Measurements from ENCODE around the gene MYL9.

Gene MYL9

GRCh38 chr20:36582821-36583220, 41.5 kb downstream of the MYL9 start:
- TF ChIP-seq CTCF (IDR thresholded peaks at IDR 0.05; ENCODE audit: low read depth, low read length), result no peak
- Histone ChIP-seq H3K9me3 (ENCODE audit: severe bottlenecking) (no peaks in the 10 kb centered on the region), H3K4me3 (ENCODE audit: low read depth, low read length) (no peak overlapping the region), H3K36me3 (peaks cover 53% of the 10 kb centered on the region), H3K27ac (no peak overlapping the region), H3K27me3 (ENCODE audit: insufficient read depth, low read depth, severe bottlenecking) (no peaks in the 10 kb centered on the region)
- DNase-seq, result no peak

GRCh38 chr20:36584018-36584481, 42.7 kb downstream of the MYL9 start:
- H3K9me3 ChIP-seq (ENCODE audit: severe bottlenecking), result no peaks in the 10 kb centered on the region
- H3K36me3 ChIP-seq, result peaks cover 49% of the 10 kb centered on the region
- no peak overlapping the region for H3K27ac ChIP-seq
- TF ChIP-seq CTCF (IDR thresholded peaks at IDR 0.05; ENCODE audit: low read depth, low read length), result no peak
- no peak for DNase-seq
- H3K27me3 ChIP-seq (ENCODE audit: insufficient read depth, low read depth, severe bottlenecking), result no peaks in the 10 kb centered on the region
- no peak overlapping the region for H3K4me3 ChIP-seq (ENCODE audit: low read depth, low read length)

- Histone ChIP-seq H3K4me3 (ENCODE audit: low read depth, low read length) (no peak overlapping the region), H3K36me3 (peaks cover 41% of the 10 kb centered on the region), H3K9me3 (ENCODE audit: severe bottlenecking) (no peaks in the 10 kb centered on the region), H3K27me3 (ENCODE audit: insufficient read depth, low read depth, severe bottlenecking) (no peaks in the 10 kb centered on the region), H3K27ac (no peak overlapping the region)
- no peak for TF ChIP-seq CTCF (IDR thresholded peaks at IDR 0.05; ENCODE audit: low read depth, low read length)
- DNase-seq, result no peak
Observed at GRCh38 chr20:36585410-36586125, 44.2 kb downstream of the MYL9 start.

- H3K36me3 ChIP-seq, result peaks cover 36% of the 10 kb centered on the region
- H3K4me3 ChIP-seq (ENCODE audit: low read depth, low read length), result no peak overlapping the region
- no peak overlapping the region for H3K27ac ChIP-seq
- H3K9me3 ChIP-seq (ENCODE audit: severe bottlenecking), result no peaks in the 10 kb centered on the region
- DNase-seq, result no peak
- TF ChIP-seq CTCF (IDR thresholded peaks at IDR 0.05; ENCODE audit: low read depth, low read length), result no peak
- no peaks in the 10 kb centered on the region for H3K27me3 ChIP-seq (ENCODE audit: insufficient read depth, low read depth, severe bottlenecking)
Observed at GRCh38 chr20:36587388-36588070, 46.2 kb downstream of the MYL9 start.

- Histone ChIP-seq H3K27ac (peak overlapping the region; percentile 42; the same call in 1 of the 2 replicates), H3K27me3 (ENCODE audit: insufficient read depth, low read depth, severe bottlenecking) (no peaks in the 10 kb centered on the region), H3K4me3 (ENCODE audit: low read depth, low read length) (no peak overlapping the region), H3K9me3 (ENCODE audit: severe bottlenecking) (no peaks in the 10 kb centered on the region), H3K36me3 (peaks cover 38% of the 10 kb centered on the region)
- no peak for DNase-seq
- TF ChIP-seq CTCF (IDR thresholded peaks at IDR 0.05; ENCODE audit: low read depth, low read length), result no peak
Observed at GRCh38 chr20:36591281-36591680, 50.0 kb downstream of the MYL9 start.

All from WERI-Rb-1 (cell line).